ENCODE measurements around the gene CLDN3. TPM values are rescaled to one million over a fixed set of nuclear protein-coding genes. Genes with fewer than 3 reads are reported as not detected.

CLDN3 gene
- polyA plus RNA-seq, 1 donor from 2014 or later: not detected

GRCh38 chr7:73746378-73746777 is 23.7 kb downstream of the CLDN3 start:
- no peaks in the 10 kb centered on the region for H3K9me3 ChIP-seq (ENCODE audit: low read length)
- H3K79me2 ChIP-seq (replicated peaks; ENCODE audit: insufficient read depth, low read length): no peaks in the 10 kb centered on the region
- no peaks in the 10 kb centered on the region for H3K9me2 ChIP-seq (ENCODE audit: insufficient read depth, low read length)
- no peaks in the 10 kb centered on the region for H4K20me1 ChIP-seq (ENCODE audit: insufficient read depth)
- TF ChIP-seq RAD21 (conservative IDR thresholded peaks at IDR 0.05) (no peak), POLR2AphosphoS5 (IDR thresholded peaks at IDR 0.05) (no peak), REST (IDR thresholded peaks at IDR 0.05; ENCODE audit: borderline replicate concordance) (no peak), SMC3 (conservative IDR thresholded peaks at IDR 0.05; ENCODE audit: poor library complexity) (no peak), CTCF (IDR thresholded peaks at IDR 0.05; ENCODE audit: poor library complexity, severe bottlenecking) (no peak), TAF1 (IDR thresholded peaks at IDR 0.05; ENCODE audit: low read depth) (no peak), EP300 (conservative IDR thresholded peaks at IDR 0.05; ENCODE audit: poor library complexity, severe bottlenecking) (no peak), MXI1 (conservative IDR thresholded peaks at IDR 0.05; ENCODE audit: poor library complexity, severe bottlenecking) (no peak), EZH2 (IDR thresholded peaks at IDR 0.05; ENCODE audit: borderline replicate concordance, insufficient read depth, low read length, poor library complexity, severe bottlenecking) (no peak)
- no peak overlapping the region for H3K9ac ChIP-seq (ENCODE audit: low read length)
- H3K36me3 ChIP-seq (ENCODE audit: insufficient read depth, low read length): no peaks in the 10 kb centered on the region
- no peak overlapping the region for H2AFZ ChIP-seq (ENCODE audit: low read depth, low read length)
- H3K4me2 ChIP-seq (ENCODE audit: low read length): no peak overlapping the region
- H3F3A ChIP-seq (ENCODE audit: insufficient read depth, low read length, poor library complexity, severe bottlenecking): no peaks in the 10 kb centered on the region
- no peak overlapping the region for H3K4me3 ChIP-seq (ENCODE audit: low read length)
- H3K27me3 ChIP-seq (ENCODE audit: insufficient read depth, low read depth, low read length): no peaks in the 10 kb centered on the region
- H3K27ac ChIP-seq (ENCODE audit: low read length): no peak overlapping the region

GRCh38 chr7:73742753-73743641 is 27.1 kb downstream of the CLDN3 start:
- Histone ChIP-seq H3K9me3 (ENCODE audit: low read length) (no peaks in the 10 kb centered on the region), H3K4me2 (ENCODE audit: low read length) (no peak overlapping the region), H3K9me2 (ENCODE audit: insufficient read depth, low read length) (no peaks in the 10 kb centered on the region), H3F3A (ENCODE audit: insufficient read depth, low read length, poor library complexity, severe bottlenecking) (no peaks in the 10 kb centered on the region), H3K4me3 (ENCODE audit: low read length) (peak overlapping the region; percentile 48), H3K79me2 (replicated peaks; ENCODE audit: insufficient read depth, low read length) (no peaks in the 10 kb centered on the region), H3K27me3 (ENCODE audit: insufficient read depth, low read depth, low read length) (no peaks in the 10 kb centered on the region), H3K36me3 (ENCODE audit: insufficient read depth, low read length) (no peaks in the 10 kb centered on the region), H2AFZ (ENCODE audit: low read depth, low read length) (peak overlapping the region; percentile 4), H3K9ac (ENCODE audit: low read length) (peak overlapping the region; percentile 41), H3K27ac (ENCODE audit: low read length) (peak overlapping the region; percentile 63), H4K20me1 (ENCODE audit: insufficient read depth) (no peaks in the 10 kb centered on the region)
- TF ChIP-seq MXI1 (conservative IDR thresholded peaks at IDR 0.05; ENCODE audit: poor library complexity, severe bottlenecking) (peak; percentile 35), TAF1 (IDR thresholded peaks at IDR 0.05; ENCODE audit: low read depth) (no peak), EP300 (conservative IDR thresholded peaks at IDR 0.05; ENCODE audit: poor library complexity, severe bottlenecking) (peak; percentile 17), SMC3 (conservative IDR thresholded peaks at IDR 0.05; ENCODE audit: poor library complexity) (no peak), POLR2AphosphoS5 (IDR thresholded peaks at IDR 0.05) (peak; percentile 34)

Measured in neural cell (in vitro differentiated cells).